ENCODE measurements around the gene DCTN4.

- TF ChIP-seq CTCF (conservative IDR thresholded peaks at IDR 0.05; ENCODE audit: low read depth, low read length) = no peak
- TF ChIP-seq EZH2 (IDR thresholded peaks at IDR 0.05; ENCODE audit: borderline replicate concordance, low read depth, low read length, poor library complexity, severe bottlenecking) = no peak
Measured at GRCh38 chr5:150694612-150695011, 64.2 kb downstream of the DCTN4 start.

Measured in A673 (cell line).